Sigmoid colon (tissue), 4 donors: ENCODE data around the gene IGSF21.

Source experiments
- EP300 ChIP-seq, 4 donors: sonication (generic); formaldehyde crosslinking; IDR thresholded peaks; one replicate each; pipeline ENCODE4 v1.6.1; 2017; ENCODE audit warnings: antibody characterized with exemption in 4 of 4
- POLR2A ChIP-seq, 2 donors: fragments of 450-650 bp; IDR thresholded peaks; one replicate each; pipeline ENCODE4 v1.6.1; 2016; ENCODE audit warnings: antibody characterized with exemption in 2 of 2, mild to moderate bottlenecking in 2 of 2, moderate library complexity in 2 of 2
- POLR2AphosphoS5 ChIP-seq, 4 donors: sonication (generic); formaldehyde crosslinking; IDR thresholded peaks; one replicate each; pipeline ENCODE4 v1.6.1; 2017; ENCODE audit warnings: antibody characterized with exemption in 4 of 4
- TF ChIP-seq, protein P1 (sequence below), 4 experiments: fragments of 450-650 bp in 3 of 4; fragments of 200-600 bp in 1 of 4; IDR thresholded peaks; one replicate each; pipeline ENCODE4 v1.5.1; 2016 to 2019; ENCODE audit warnings: antibody characterized with exemption in 4 of 4, mild to moderate bottlenecking in 3 of 4, moderate library complexity in 2 of 4

DNA sequence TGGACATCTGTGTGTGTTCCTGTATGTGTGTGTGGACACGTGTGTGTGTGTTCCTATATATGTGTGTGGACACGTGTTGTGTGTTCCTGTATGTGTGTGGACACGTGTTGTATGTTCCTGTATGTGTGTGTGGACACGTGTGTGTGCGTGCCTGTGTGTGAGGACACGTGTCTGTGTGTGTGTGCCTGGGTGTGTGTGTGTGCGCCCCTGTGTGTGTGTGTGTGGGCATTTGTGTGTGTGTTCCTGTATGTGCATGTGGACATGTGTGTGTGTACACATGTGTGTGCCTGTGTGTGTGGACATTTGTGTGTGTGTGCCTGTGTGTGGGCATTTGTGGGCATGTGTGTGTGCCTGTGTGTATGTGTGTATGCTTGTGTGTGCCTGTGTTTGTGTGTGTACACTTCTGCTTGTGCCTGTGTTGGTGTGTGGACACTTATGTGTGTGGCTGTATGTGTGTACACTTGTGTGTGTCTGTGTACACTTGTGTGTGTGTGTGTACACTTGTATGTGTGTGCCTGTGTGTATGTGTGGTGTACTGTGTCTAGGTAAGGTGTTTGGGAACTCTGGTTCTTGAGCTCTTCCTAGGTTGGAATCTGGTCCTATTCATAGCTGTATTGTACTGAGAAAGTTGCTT lies 3.7 kb upstream of the IGSF21 start:
- TF ChIP-seq, protein P1, sequence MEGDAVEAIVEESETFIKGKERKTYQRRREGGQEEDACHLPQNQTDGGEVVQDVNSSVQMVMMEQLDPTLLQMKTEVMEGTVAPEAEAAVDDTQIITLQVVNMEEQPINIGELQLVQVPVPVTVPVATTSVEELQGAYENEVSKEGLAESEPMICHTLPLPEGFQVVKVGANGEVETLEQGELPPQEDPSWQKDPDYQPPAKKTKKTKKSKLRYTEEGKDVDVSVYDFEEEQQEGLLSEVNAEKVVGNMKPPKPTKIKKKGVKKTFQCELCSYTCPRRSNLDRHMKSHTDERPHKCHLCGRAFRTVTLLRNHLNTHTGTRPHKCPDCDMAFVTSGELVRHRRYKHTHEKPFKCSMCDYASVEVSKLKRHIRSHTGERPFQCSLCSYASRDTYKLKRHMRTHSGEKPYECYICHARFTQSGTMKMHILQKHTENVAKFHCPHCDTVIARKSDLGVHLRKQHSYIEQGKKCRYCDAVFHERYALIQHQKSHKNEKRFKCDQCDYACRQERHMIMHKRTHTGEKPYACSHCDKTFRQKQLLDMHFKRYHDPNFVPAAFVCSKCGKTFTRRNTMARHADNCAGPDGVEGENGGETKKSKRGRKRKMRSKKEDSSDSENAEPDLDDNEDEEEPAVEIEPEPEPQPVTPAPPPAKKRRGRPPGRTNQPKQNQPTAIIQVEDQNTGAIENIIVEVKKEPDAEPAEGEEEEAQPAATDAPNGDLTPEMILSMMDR (IDR thresholded peaks at IDR 0.05) = no peak
- TF ChIP-seq POLR2A (IDR thresholded peaks at IDR 0.05) (no peak), EP300 (IDR thresholded peaks at IDR 0.05) (no peak), POLR2AphosphoS5 (IDR thresholded peaks at IDR 0.05) (no peak)
